Measurements from ENCODE around the gene LRP1B.
A peak's percentile ranks its signal among the peaks of the same experiment; 100 is the strongest.

Gene LRP1B

GRCh38 chr2:141386168-141386567 is 744.6 kb downstream of the LRP1B start:
- no peak for DNase-seq

GRCh38 chr2:141384676-141385075 is 746.1 kb downstream of the LRP1B start:
- DNase-seq: peak; percentile 1

- no peak for DNase-seq
These were observed 748.9 kb downstream of the LRP1B start for GRCh38 chr2:141381946-141382345.

GRCh38 chr2:141380008-141380979 is 750.5 kb downstream of the LRP1B start:
- no peak for DNase-seq

GRCh38 chr2:141364821-141365220 is 766.0 kb downstream of the LRP1B start:
- no peak for DNase-seq

GRCh38 chr2:141362311-141362710 is 768.5 kb downstream of the LRP1B start:
- DNase-seq: no peak

- no peak for DNase-seq
These were observed 782.3 kb downstream of the LRP1B start for GRCh38 chr2:141348481-141348880.

- DNase-seq: peak; percentile 82
These were observed 789.4 kb downstream of the LRP1B start for GRCh38 chr2:141341444-141341843.

- DNase-seq: peak; percentile 49
These were observed 799.7 kb downstream of the LRP1B start for GRCh38 chr2:141331127-141331526.

GRCh38 chr2:141329964-141330363 is 800.9 kb downstream of the LRP1B start:
- peak; percentile 17 for DNase-seq

GRCh38 chr2:141323571-141323970 is 807.2 kb downstream of the LRP1B start:
- DNase-seq: no peak

- DNase-seq: no peak
These were observed 812.8 kb downstream of the LRP1B start for GRCh38 chr2:141317986-141318385.

- no peak for DNase-seq
These were observed 814.2 kb downstream of the LRP1B start for GRCh38 chr2:141316606-141317005.

GRCh38 chr2:141316103-141316502 is 814.7 kb downstream of the LRP1B start:
- no peak for DNase-seq

- no peak for DNase-seq
These were observed 816.8 kb downstream of the LRP1B start for GRCh38 chr2:141313972-141314371.

GRCh38 chr2:141311430-141311829 is 819.4 kb downstream of the LRP1B start:
- DNase-seq: no peak

- DNase-seq: no peak
These were observed 824.4 kb downstream of the LRP1B start for GRCh38 chr2:141306368-141306767.

GRCh38 chr2:141301551-141301950 is 829.3 kb downstream of the LRP1B start:
- DNase-seq: no peak

- no peak for DNase-seq
These were observed 850.8 kb downstream of the LRP1B start for GRCh38 chr2:141280037-141280436.

- DNase-seq: no peak
These were observed 859.5 kb downstream of the LRP1B start for GRCh38 chr2:141271346-141271745.

- DNase-seq: no peak
These were observed 866.0 kb downstream of the LRP1B start for GRCh38 chr2:141264848-141265247.

GRCh38 chr2:141260911-141261310 is 869.9 kb downstream of the LRP1B start:
- no peak for DNase-seq

GRCh38 chr2:141259683-141260082 is 871.1 kb downstream of the LRP1B start:
- DNase-seq: no peak

GRCh38 chr2:141242008-141242407 is 888.8 kb downstream of the LRP1B start:
- DNase-seq: no peak

GRCh38 chr2:141226560-141226959 is 904.3 kb downstream of the LRP1B start:
- no peak for DNase-seq
